Gastrocnemius medialis (tissue), 4 donors: ENCODE measurements around the gene OGA. TPM values are rescaled to one million over a fixed set of nuclear protein-coding genes. Genes with fewer than 3 reads are reported as not detected.

Experiments used
- ATAC-seq, 2 donors: fragments of 150-250 bp; one replicate each; pipeline ENCODE4 v1.9.1; 2016
- DNase-seq, 2 donors: peaks; one replicate each; pipeline ENCODE4 v3.0.0-alpha.2; 2019
- H3K27ac ChIP-seq, 4 donors: fragments of 200-600 bp; sonication (generic); 1 replicate in 1 of 4; 2 replicates in 3 of 4; pipeline ENCODE4 v1.5.1; 2016 to 2018; ENCODE audit warnings: mild to moderate bottlenecking in 2 of 4, moderate library complexity in 1 of 4
- H3K27me3 ChIP-seq, 3 donors: fragments of 200-600 bp; sonication (generic) in 2 of 3; 1 replicate in 1 of 3; 2 replicates in 2 of 3; pipeline versions ENCODE4 v1.5.1 to v1.6.0; 2016 to 2019; ENCODE audit warnings: mild to moderate bottlenecking in 1 of 3, moderate library complexity in 1 of 3
- H3K36me3 ChIP-seq, 2 donors: fragments of 200-600 bp; sonication (generic) in 1 of 2; one replicate each; pipeline ENCODE4 v1.5.1; 2017 to 2018
- H3K4me1 ChIP-seq, 2 donors: fragments of 200-600 bp; sonication (generic) in 1 of 2; one replicate each; pipeline ENCODE4 v1.5.1; 2016 to 2017; ENCODE audit warnings: mild to moderate bottlenecking in 2 of 2
- H3K4me3 ChIP-seq, 4 donors: fragments of 200-600 bp; sonication (generic) in 3 of 4; 1 replicate in 1 of 4; 2 replicates in 3 of 4; pipeline ENCODE4 v1.5.1; 2016 to 2019; ENCODE audit warnings: mild to moderate bottlenecking in 2 of 4
- H3K9me3 ChIP-seq, 3 donors: fragments of 200-600 bp; sonication (generic) in 2 of 3; 1 replicate in 1 of 3; 2 replicates in 2 of 3; pipeline ENCODE4 v1.5.1; 2016 to 2019
- POLR2A ChIP-seq, 2 donors: fragments of 450-650 bp; IDR thresholded peaks; one replicate each; pipeline ENCODE4 v1.6.1; 2017; ENCODE audit warnings: antibody characterized with exemption in 2 of 2, mild to moderate bottlenecking in 2 of 2, moderate library complexity in 2 of 2
- in situ Hi-C, 4 donors: fragments of 200-750 bp; cut with MboI; loops; one replicate each; pipeline versions ENCODE4 v1.15.0 to v1.8.0; 2017; ENCODE audit warnings: low sequenced_read_pairs in 4 of 4
- intact Hi-C: fragments of 100-400 bp; cut with DNase I; formaldehyde crosslinking; loops from one replicate; pipeline ENCODE4 v1.15.1; 2023; ENCODE audit warnings: low total_unique reads
- total RNA-seq, 4 donors: library from RNA; depleted of rRNA; stranded (reverse); fragments of >200 nt; gene quantifications; one replicate each; pipeline versions ENCODE4 v1.1.0 to v1.2.3, GENCODE V29; 2016
- TF ChIP-seq, protein P1 (sequence below), 5 experiments: fragments of 450-650 bp in 3 of 5; fragments of 200-600 bp in 2 of 5; sonication (generic) in 2 of 5; IDR thresholded peaks in 4 of 5; conservative IDR thresholded peaks in 1 of 5; 1 replicate in 4 of 5; 2 replicates in 1 of 5; pipeline ENCODE4 v1.5.1; 2016 to 2019; ENCODE audit warnings: antibody characterized with exemption in 5 of 5, mild to moderate bottlenecking in 3 of 5, moderate library complexity in 3 of 5

Gene OGA
- total RNA-seq, 4 donors from 2014 or later = 25.8 to 85.5 (median 48.3) TPM

DNA sequence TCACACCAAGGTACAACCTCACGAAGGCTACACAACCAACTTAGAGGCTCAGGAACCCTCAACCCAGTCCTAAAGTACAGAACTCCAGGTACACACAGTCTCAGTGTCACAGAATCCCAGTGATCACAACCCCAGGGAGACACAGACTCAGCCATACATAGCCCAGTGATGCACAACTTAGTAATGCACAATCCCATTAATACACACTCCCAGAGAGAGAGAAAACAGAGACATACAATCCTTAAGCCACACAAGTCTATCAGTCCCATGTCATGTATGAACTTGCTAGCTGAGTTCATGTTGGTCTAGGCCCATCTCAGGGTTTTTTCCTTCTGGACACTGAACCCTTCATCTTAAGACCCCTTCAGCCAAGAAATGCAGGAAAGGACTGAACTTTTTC is 20.8 kb upstream of the OGA start:
- no peak for DNase-seq
- peak in 1 of 2 donors; percentile 21 for ATAC-seq
- no peak overlapping the region for H3K27ac ChIP-seq
- intact Hi-C loops = no loop called here
- TF ChIP-seq POLR2A (IDR thresholded peaks at IDR 0.05) = no peak
- TF ChIP-seq, protein P1, sequence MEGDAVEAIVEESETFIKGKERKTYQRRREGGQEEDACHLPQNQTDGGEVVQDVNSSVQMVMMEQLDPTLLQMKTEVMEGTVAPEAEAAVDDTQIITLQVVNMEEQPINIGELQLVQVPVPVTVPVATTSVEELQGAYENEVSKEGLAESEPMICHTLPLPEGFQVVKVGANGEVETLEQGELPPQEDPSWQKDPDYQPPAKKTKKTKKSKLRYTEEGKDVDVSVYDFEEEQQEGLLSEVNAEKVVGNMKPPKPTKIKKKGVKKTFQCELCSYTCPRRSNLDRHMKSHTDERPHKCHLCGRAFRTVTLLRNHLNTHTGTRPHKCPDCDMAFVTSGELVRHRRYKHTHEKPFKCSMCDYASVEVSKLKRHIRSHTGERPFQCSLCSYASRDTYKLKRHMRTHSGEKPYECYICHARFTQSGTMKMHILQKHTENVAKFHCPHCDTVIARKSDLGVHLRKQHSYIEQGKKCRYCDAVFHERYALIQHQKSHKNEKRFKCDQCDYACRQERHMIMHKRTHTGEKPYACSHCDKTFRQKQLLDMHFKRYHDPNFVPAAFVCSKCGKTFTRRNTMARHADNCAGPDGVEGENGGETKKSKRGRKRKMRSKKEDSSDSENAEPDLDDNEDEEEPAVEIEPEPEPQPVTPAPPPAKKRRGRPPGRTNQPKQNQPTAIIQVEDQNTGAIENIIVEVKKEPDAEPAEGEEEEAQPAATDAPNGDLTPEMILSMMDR (IDR thresholded peaks at IDR 0.05 in 4 of 5, conservative IDR thresholded peaks at IDR 0.05 in 1 of 5) = no peak
- H3K4me3 ChIP-seq = no peak overlapping the region
- in situ Hi-C loops = loop anchor here in 2 of 4 donors (5.0 to 10.0 kb wide), 3 partner anchors 173 to 236 kb away; no protein-coding TSS in a partner anchor
- no peaks in the 10 kb centered on the region for H3K27me3 ChIP-seq
- no peaks in the 10 kb centered on the region for H3K9me3 ChIP-seq
- H3K4me1 ChIP-seq = peaks cover 14 to 37% of the 10 kb centered on the region in 2 donors
- H3K36me3 ChIP-seq = no peaks in the 10 kb centered on the region

DNA sequence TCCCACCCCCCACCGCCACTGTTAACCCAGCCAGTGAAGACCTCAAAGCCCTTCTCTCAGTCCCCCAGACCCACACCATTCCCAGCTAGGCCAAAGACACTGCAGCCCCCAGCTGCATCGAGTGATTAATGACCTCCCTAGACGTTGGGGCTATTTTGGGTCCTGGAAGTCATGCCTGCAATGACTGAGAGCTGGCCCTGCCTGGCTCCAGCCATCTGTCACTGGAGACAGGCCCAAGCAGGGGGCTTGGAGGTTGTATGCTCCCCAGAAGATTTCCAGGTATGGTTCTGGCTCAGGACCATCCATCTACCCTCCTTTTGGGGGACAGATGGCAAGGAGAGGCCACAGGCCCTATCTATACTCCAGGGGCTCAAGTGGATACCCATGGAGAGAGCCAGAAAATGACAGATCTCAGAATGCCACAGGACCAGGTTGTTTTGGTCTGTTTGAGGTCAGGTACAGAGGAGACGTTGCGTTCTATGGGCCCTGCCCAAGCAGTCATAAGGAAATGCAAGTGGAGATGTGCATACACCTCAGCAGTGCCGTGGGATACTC is 20.2 kb upstream of the OGA start:
- H3K9me3 ChIP-seq = no peaks in the 10 kb centered on the region
- TF ChIP-seq POLR2A (IDR thresholded peaks at IDR 0.05) = no peak
- TF ChIP-seq, protein P1 (IDR thresholded peaks at IDR 0.05 in 4 of 5, conservative IDR thresholded peaks at IDR 0.05 in 1 of 5) = no peak
- no peak overlapping the region for H3K4me3 ChIP-seq
- in situ Hi-C loops = loop anchor here in 2 of 4 donors (5.0 to 10.0 kb wide), 3 partner anchors 174 to 236 kb away; no protein-coding TSS in a partner anchor
- DNase-seq (no peak), ATAC-seq (no peak)
- H3K27me3 ChIP-seq = no peaks in the 10 kb centered on the region
- intact Hi-C loops = no loop called here
- H3K4me1 ChIP-seq = peaks cover 14 to 32% of the 10 kb centered on the region in 2 donors
- no peak overlapping the region for H3K27ac ChIP-seq
- H3K36me3 ChIP-seq = no peaks in the 10 kb centered on the region

DNA sequence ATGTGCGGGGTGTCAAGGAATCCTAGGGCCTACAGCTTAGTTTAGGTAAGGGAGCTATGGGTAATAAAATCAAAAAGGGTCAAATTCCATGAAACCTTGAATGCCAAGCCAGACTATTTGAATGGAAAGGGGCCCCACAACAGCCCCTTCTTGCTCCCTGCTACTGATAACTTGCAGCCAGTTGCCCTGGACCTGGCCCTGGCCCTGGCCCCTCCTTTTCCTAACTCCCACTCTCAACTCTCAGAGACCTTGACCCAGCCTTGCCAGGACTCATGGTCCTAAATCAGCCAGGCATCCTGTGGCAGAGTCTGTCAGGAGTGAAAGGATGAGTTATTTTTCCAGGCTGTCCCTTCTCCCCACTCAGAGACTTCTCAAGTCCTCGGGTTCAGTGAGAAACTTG is 19.5 kb upstream of the OGA start:
- in situ Hi-C loops (loop anchor here in 2 of 4 donors (5.0 to 10.0 kb wide), 3 partner anchors 175 to 237 kb away; no protein-coding TSS in a partner anchor), intact Hi-C loops (no loop called here)
- Histone ChIP-seq H3K4me3 (no peak overlapping the region), H3K36me3 (no peaks in the 10 kb centered on the region), H3K27ac (no peak overlapping the region), H3K4me1 (peaks cover 14 to 32% of the 10 kb centered on the region in 2 donors), H3K9me3 (no peaks in the 10 kb centered on the region), H3K27me3 (no peaks in the 10 kb centered on the region)
- TF ChIP-seq POLR2A (IDR thresholded peaks at IDR 0.05) = no peak
- TF ChIP-seq, protein P1 (IDR thresholded peaks at IDR 0.05 in 4 of 5, conservative IDR thresholded peaks at IDR 0.05 in 1 of 5) = no peak
- DNase-seq (no peak), ATAC-seq (no peak)

DNA sequence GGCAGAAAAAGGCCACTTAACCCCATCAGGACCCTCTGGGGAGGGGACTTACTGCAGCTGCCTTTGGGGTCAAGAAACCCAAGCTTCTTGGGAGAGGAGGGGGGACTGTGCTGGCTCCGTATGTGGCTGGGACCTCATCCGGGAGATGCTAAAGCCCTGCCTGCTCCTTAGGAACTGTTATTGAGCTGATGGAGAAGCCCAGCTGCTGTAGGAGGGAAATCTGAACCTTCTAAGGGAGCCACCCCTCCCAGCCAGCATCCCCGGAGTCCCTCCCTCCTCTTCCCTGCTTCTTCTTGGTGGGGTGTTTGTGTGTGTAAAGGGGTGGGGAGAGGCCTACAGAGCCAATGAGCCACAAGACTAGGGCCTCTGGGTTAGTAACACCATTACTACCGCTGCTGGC is 17.1 kb upstream of the OGA start:
- Histone ChIP-seq H3K27ac (no peak overlapping the region), H3K4me3 (no peak overlapping the region), H3K4me1 (peaks cover 14 to 31% of the 10 kb centered on the region in 2 donors), H3K27me3 (no peaks in the 10 kb centered on the region), H3K9me3 (no peaks in the 10 kb centered on the region), H3K36me3 (no peaks in the 10 kb centered on the region)
- ATAC-seq (no peak), DNase-seq (no peak)
- in situ Hi-C loops = loop anchor here in 2 of 4 donors (5.0 to 10.0 kb wide), 3 partner anchors 177 to 239 kb away; no protein-coding TSS in a partner anchor
- TF ChIP-seq POLR2A (IDR thresholded peaks at IDR 0.05) = no peak
- TF ChIP-seq, protein P1 (IDR thresholded peaks at IDR 0.05 in 4 of 5, conservative IDR thresholded peaks at IDR 0.05 in 1 of 5) = no peak
- intact Hi-C loops = no loop called here
